GM21423 (cell line): ENCODE results near the gene SNX7.

Experiments used
- ATAC-seq: cut with Tn5 transposase; IDR thresholded peaks from one replicate; pipeline ENCODE4 v1.9.1; 2021; ENCODE audit warnings: mild to moderate bottlenecking, moderate library complexity; ENCODE audit not compliant: unreplicated experiment

Gene SNX7

DNA sequence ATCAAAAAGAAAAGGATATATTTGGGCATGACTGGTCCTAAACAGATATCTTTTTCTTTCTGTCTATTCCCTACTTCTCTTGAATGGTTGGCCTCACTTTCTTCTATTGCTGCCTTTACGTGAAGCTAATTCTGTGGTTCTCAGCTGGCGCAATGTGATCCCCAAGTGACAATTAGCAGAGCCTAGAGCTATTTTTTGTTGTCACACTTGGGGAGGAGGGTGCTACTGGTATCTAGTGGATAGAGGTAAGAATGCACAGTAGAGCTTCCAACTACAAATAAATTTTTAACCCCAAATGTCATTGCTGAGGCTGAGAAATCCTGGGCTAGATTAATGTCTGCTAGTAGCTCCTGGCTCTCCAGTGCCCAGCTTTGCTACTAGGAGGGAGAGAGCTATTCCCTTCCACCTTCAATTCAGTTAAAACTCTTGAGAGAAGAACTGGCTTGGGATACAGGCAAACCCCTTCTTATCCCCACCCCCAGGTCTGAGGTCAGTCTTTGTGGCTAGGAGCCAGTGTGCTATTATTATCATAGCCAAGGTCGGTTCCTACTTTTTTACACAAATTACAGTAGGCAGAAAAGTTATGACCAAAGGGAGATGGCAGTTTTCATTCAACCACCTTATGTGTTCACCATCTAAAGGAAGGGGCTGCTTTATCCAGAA, 102.1 kb downstream of the SNX7 start:
- ATAC-seq: no peak

- no peak for ATAC-seq
Observed at GRCh38 chr1:98764485-98764884, 103.0 kb downstream of the SNX7 start.

DNA sequence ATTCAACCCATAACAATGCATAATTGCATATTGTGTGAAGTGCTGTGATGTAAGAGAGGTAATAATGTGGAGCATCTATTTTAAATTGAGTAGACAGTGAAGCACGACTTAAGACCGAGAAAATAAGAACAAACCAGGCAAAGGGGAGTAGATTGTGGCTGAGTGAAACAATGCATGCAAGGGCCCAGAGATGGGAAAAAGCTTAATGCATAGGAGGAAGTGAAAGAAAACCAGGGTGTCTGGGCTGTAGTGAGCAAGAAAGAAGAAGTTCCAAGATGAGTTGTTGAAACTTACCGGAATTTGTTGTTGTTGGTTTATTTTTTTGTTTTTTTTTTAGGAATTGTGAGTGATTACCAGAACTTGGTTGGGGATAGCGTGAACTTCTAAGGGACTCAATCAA, 104.7 kb downstream of the SNX7 start:
- peak; percentile 71 for ATAC-seq

DNA sequence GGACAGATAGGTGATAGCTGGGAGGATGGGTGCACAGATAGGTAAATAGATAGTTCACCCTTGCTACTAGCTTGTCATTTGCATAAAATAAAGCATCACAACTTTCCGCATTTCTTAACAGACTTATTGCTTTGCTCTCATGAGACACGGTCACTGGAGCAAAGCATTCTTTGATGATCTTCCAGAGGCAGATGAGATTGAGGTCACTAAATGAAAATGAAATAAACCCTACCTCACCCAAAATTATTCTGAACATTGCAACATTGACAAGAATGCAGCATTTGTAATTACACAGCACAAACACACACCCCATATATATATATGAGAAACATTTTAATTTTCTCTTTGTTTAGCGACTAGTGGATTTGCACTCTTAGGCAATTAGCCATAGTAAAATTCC, 107.6 kb downstream of the SNX7 start:
- ATAC-seq: no peak

DNA sequence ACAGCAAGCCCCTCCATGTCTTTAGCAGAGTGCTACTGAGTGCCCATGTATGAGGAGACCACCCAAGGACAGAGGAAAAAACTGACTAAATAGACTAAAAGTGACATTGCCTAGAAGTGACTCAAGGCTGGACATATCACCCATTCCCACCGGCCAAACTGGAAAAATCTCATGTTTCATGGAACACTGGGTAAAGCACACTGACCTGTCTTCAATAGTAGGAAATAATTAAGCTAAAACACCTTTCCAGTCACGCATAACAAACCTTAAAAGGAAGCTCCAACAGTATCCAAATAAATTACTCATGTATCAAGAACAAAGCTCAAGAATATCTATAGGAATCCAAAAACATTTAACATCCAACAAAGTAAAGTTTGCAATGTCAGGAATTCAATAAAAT, 120.4 kb downstream of the SNX7 start:
- ATAC-seq: no peak

GRCh38 chr1:98783821-98784220, 122.3 kb downstream of the SNX7 start:
- ATAC-seq: no peak

DNA sequence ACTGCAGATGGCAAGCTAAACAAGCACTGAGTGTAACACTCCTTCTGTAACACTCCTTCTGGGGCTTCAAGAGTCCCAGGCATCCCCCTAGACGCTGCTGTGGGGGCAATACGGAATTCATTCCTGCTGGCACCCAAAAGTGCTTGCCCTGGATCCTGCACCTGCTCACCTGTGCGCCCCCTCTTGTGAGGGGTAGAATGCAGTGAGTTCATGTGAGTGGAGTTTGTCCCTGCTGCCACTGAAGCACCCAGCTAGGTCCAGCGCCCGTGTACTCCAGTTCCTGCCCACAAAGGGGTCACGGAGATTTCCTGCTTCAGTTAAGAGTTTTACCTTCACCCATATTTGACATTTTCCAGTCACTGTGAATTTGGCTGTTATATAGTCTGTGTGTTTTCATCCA, 130.0 kb downstream of the SNX7 start:
- no peak for ATAC-seq

DNA sequence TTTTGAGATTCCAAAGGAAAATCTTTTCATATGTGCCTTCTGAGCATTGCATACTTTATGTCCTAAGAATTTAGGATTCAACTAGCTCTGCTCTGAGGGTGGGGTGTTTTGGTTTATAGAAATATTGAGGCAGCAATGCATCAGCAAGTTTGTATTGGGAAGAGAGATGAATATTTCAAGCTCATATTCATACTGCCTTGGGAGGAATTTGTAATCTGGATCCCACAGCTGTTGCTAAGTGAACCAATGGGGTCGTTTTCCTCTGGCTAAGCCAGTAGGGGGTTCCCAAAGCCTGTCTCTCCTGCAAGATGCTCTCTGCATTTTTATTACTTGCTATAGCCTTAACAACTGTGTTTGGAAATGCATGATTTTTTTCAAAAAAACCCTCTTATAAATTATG, 130.6 kb downstream of the SNX7 start:
- ATAC-seq: no peak

DNA sequence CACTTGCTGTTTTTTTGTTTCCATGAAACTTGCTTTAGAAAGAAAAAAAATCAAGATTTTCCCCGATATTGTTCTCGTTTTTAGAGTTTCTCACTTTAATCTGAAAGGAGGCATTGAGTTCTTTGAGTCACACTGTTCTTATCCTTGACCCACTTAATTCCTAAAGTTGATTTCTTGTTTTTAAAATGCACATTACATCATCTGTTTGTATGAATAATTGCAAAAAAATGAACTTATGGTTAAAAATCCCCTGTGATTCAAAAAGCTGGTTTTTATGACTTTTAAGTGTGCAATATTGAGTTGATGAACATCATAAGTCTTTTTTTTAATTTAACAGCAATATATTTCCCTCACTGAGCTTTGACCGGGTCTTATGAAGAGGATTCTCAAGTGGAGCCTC, 131.6 kb downstream of the SNX7 start:
- no peak for ATAC-seq

GRCh38 chr1:98794196-98794886, 132.8 kb downstream of the SNX7 start:
- ATAC-seq: peak; percentile 98

GRCh38 chr1:98796049-98796448, 134.5 kb downstream of the SNX7 start:
- no peak for ATAC-seq

DNA sequence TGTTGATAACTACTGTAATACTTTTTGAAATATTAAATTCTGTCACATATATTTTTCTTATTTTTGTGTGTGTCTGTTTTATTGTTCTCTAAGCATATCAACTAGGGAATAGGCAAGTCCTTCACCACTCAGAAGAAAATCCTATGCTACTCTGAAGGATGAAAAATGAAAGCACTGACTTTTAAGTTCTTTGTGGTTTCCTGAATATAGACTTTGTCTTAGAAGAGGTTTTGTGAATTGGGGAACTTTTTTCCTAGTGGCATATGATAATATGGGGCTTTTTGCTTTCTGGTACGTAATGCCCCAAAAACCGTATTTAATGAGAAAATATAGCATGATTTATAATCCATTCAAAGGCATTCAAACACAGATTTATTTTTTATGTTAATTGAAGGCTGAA, 136.0 kb downstream of the SNX7 start:
- no peak for ATAC-seq
